Measurements from ENCODE around the gene ZWILCH. TPM values are rescaled to one million over a fixed set of nuclear protein-coding genes. Genes with fewer than 3 reads are reported as not detected.
A peak's percentile ranks its signal among the peaks of the same experiment; 100 is the strongest.

Gene ZWILCH
- total RNA-seq, 1 experiment from 2014 or later, result 50.2 TPM

DNA sequence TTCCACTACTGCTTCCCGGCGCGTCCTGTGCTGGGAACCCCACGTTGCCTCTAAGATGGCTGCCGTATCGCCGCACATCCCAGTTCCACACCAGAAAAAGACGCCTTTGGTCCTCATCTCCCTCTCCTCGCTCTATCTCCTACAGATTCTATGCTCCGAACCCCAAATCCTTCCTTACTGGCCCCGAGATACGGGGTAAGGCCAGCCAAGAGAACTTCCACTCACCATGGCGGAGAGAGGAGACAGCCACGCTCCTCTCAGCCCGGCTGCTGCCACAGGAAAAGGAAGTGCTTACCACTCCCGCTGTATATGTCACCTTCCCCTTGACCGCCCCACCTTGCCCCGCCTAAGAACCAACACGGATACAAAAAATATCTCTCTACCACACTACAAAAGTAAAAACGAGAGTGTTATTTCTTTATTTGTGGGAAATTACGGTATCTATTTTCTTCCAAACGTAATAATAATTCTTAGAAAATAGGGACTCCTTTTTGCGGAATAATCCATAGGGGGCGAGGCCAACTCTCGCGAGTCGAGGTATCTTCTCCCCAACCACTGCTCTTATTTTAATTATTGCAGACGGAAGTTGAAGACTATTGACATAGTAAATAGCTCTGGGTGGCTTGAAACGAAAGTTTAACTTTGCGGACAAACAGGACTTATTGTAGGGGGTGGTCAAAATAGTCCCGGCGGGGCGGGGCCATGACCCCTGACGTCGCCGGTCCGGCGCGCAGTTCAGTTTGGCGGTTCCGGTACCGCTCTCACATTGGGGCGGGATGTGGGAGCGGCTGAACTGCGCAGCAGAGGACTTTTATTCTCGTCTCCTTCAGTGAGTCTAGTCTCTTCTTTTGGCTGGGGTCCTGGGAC is at the start of gene ZWILCH, which contains the start of gene RPL4 (continued):
- TF ChIP-seq, protein P1, sequence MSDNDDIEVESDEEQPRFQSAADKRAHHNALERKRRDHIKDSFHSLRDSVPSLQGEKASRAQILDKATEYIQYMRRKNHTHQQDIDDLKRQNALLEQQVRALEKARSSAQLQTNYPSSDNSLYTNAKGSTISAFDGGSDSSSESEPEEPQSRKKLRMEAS (CRISPR knock-in tag; IDR thresholded peaks at IDR 0.05), result peak; percentile 82
- TF ChIP-seq NR1H2 (CRISPR knock-in tag; IDR thresholded peaks at IDR 0.05) (no peak), NFATC4 (CRISPR knock-in tag; IDR thresholded peaks at IDR 0.05) (peak; percentile 16; the same call in 1 of the 2 replicates), TCF7 (CRISPR knock-in tag; IDR thresholded peaks at IDR 0.05; ENCODE audit: low read depth) (no peak)
- TF ChIP-seq, protein P2, sequence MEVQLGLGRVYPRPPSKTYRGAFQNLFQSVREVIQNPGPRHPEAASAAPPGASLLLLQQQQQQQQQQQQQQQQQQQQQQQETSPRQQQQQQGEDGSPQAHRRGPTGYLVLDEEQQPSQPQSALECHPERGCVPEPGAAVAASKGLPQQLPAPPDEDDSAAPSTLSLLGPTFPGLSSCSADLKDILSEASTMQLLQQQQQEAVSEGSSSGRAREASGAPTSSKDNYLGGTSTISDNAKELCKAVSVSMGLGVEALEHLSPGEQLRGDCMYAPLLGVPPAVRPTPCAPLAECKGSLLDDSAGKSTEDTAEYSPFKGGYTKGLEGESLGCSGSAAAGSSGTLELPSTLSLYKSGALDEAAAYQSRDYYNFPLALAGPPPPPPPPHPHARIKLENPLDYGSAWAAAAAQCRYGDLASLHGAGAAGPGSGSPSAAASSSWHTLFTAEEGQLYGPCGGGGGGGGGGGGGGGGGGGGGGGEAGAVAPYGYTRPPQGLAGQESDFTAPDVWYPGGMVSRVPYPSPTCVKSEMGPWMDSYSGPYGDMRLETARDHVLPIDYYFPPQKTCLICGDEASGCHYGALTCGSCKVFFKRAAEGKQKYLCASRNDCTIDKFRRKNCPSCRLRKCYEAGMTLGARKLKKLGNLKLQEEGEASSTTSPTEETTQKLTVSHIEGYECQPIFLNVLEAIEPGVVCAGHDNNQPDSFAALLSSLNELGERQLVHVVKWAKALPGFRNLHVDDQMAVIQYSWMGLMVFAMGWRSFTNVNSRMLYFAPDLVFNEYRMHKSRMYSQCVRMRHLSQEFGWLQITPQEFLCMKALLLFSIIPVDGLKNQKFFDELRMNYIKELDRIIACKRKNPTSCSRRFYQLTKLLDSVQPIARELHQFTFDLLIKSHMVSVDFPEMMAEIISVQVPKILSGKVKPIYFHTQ (CRISPR knock-in tag; IDR thresholded peaks at IDR 0.05), result peak; percentile 11; the same call in 1 of the 2 replicates

DNA sequence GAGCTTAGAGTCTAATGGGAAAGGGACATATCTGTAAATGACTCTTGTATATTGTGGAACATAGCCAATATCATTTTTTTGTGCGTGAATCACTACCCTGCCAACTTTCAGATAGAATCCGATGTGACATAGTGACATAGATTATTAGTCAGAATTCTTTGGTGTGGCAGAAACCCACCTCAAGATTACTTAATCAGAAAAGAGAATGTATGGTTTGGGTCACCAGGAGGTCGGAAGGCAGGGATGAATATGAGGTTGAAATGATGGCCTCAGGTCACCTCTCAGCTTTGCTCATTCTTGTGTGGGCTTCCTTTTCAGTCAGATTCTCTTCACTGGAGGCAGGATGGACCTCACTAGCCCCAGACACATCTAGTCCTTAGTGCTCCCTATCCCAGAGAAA is 48.9 kb upstream of the ZWILCH start:
- Mint-ChIP-seq H3K36me3 (peaks cover 17% of the 10 kb centered on the region), H3K4me1 (peaks cover 28% of the 10 kb centered on the region), H3K4me3 (no peak overlapping the region), H3K27me3 (ENCODE audit: low read depth) (no peaks in the 10 kb centered on the region; the same call in 1 of the 2 replicates), H3K27ac (0 out of 2 replicates have a peak overlapping the region, but pooled peaks have one; percentile 21), H3K9me3 (no peaks in the 10 kb centered on the region)
- ATAC-seq (no peak), DNase-seq (ENCODE audit: low spot score) (no peak)
- POLR2A ChIA-PET, result no interaction called here
- CTCF ChIA-PET, result interaction anchor here (0.5 kb wide), 1 partner anchor 123 kb away, joined by 4 read pairs; no protein-coding TSS in a partner anchor
- TF ChIP-seq, protein P3, sequence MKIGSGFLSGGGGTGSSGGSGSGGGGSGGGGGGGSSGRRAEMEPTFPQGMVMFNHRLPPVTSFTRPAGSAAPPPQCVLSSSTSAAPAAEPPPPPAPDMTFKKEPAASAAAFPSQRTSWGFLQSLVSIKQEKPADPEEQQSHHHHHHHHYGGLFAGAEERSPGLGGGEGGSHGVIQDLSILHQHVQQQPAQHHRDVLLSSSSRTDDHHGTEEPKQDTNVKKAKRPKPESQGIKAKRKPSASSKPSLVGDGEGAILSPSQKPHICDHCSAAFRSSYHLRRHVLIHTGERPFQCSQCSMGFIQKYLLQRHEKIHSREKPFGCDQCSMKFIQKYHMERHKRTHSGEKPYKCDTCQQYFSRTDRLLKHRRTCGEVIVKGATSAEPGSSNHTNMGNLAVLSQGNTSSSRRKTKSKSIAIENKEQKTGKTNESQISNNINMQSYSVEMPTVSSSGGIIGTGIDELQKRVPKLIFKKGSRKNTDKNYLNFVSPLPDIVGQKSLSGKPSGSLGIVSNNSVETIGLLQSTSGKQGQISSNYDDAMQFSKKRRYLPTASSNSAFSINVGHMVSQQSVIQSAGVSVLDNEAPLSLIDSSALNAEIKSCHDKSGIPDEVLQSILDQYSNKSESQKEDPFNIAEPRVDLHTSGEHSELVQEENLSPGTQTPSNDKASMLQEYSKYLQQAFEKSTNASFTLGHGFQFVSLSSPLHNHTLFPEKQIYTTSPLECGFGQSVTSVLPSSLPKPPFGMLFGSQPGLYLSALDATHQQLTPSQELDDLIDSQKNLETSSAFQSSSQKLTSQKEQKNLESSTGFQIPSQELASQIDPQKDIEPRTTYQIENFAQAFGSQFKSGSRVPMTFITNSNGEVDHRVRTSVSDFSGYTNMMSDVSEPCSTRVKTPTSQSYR (CRISPR knock-in tag; IDR thresholded peaks at IDR 0.05), result no peak
- TF ChIP-seq, protein P4, sequence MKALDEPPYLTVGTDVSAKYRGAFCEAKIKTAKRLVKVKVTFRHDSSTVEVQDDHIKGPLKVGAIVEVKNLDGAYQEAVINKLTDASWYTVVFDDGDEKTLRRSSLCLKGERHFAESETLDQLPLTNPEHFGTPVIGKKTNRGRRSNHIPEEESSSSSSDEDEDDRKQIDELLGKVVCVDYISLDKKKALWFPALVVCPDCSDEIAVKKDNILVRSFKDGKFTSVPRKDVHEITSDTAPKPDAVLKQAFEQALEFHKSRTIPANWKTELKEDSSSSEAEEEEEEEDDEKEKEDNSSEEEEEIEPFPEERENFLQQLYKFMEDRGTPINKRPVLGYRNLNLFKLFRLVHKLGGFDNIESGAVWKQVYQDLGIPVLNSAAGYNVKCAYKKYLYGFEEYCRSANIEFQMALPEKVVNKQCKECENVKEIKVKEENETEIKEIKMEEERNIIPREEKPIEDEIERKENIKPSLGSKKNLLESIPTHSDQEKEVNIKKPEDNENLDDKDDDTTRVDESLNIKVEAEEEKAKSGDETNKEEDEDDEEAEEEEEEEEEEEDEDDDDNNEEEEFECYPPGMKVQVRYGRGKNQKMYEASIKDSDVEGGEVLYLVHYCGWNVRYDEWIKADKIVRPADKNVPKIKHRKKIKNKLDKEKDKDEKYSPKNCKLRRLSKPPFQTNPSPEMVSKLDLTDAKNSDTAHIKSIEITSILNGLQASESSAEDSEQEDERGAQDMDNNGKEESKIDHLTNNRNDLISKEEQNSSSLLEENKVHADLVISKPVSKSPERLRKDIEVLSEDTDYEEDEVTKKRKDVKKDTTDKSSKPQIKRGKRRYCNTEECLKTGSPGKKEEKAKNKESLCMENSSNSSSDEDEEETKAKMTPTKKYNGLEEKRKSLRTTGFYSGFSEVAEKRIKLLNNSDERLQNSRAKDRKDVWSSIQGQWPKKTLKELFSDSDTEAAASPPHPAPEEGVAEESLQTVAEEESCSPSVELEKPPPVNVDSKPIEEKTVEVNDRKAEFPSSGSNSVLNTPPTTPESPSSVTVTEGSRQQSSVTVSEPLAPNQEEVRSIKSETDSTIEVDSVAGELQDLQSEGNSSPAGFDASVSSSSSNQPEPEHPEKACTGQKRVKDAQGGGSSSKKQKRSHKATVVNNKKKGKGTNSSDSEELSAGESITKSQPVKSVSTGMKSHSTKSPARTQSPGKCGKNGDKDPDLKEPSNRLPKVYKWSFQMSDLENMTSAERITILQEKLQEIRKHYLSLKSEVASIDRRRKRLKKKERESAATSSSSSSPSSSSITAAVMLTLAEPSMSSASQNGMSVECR (CRISPR knock-in tag; IDR thresholded peaks at IDR 0.05; ENCODE audit: borderline replicate concordance), result no peak
- TF ChIP-seq, protein P5, sequence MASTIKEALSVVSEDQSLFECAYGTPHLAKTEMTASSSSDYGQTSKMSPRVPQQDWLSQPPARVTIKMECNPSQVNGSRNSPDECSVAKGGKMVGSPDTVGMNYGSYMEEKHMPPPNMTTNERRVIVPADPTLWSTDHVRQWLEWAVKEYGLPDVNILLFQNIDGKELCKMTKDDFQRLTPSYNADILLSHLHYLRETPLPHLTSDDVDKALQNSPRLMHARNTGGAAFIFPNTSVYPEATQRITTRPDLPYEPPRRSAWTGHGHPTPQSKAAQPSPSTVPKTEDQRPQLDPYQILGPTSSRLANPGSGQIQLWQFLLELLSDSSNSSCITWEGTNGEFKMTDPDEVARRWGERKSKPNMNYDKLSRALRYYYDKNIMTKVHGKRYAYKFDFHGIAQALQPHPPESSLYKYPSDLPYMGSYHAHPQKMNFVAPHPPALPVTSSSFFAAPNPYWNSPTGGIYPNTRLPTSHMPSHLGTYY (CRISPR knock-in tag; IDR thresholded peaks at IDR 0.05), result no peak
- TF ChIP-seq NR1H2 (CRISPR knock-in tag; IDR thresholded peaks at IDR 0.05) (no peak), FOXJ3 (CRISPR knock-in tag; IDR thresholded peaks at IDR 0.05; ENCODE audit: borderline replicate concordance) (no peak), ZNF396 (CRISPR knock-in tag; IDR thresholded peaks at IDR 0.05; ENCODE audit: borderline replicate concordance) (no peak)
- TF ChIP-seq, protein P6, sequence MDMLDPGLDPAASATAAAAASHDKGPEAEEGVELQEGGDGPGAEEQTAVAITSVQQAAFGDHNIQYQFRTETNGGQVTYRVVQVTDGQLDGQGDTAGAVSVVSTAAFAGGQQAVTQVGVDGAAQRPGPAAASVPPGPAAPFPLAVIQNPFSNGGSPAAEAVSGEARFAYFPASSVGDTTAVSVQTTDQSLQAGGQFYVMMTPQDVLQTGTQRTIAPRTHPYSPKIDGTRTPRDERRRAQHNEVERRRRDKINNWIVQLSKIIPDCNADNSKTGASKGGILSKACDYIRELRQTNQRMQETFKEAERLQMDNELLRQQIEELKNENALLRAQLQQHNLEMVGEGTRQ (CRISPR knock-in tag; IDR thresholded peaks at IDR 0.05), result no peak
- TF ChIP-seq, protein P7, sequence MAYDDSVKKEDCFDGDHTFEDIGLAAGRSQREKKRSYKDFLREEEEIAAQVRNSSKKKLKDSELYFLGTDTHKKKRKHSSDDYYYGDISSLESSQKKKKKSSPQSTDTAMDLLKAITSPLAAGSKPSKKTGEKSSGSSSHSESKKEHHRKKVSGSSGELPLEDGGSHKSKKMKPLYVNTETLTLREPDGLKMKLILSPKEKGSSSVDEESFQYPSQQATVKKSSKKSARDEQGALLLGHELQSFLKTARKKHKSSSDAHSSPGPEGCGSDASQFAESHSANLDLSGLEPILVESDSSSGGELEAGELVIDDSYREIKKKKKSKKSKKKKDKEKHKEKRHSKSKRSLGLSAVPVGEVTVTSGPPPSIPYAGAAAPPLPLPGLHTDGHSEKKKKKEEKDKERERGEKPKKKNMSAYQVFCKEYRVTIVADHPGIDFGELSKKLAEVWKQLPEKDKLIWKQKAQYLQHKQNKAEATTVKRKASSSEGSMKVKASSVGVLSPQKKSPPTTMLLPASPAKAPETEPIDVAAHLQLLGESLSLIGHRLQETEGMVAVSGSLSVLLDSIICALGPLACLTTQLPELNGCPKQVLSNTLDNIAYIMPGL (CRISPR knock-in tag; IDR thresholded peaks at IDR 0.05), result no peak
- TF ChIP-seq, protein P8, sequence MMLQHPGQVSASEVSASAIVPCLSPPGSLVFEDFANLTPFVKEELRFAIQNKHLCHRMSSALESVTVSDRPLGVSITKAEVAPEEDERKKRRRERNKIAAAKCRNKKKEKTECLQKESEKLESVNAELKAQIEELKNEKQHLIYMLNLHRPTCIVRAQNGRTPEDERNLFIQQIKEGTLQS (CRISPR knock-in tag; conservative IDR thresholded peaks at IDR 0.05), result no peak
- TF ChIP-seq, protein P9, sequence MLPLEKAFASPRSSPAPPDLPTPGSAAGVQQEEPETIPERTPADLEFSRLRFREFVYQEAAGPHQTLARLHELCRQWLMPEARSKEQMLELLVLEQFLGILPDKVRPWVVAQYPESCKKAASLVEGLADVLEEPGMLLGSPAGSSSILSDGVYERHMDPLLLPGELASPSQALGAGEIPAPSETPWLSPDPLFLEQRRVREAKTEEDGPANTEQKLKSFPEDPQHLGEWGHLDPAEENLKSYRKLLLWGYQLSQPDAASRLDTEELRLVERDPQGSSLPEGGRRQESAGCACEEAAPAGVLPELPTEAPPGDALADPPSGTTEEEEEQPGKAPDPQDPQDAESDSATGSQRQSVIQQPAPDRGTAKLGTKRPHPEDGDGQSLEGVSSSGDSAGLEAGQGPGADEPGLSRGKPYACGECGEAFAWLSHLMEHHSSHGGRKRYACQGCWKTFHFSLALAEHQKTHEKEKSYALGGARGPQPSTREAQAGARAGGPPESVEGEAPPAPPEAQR (CRISPR knock-in tag; IDR thresholded peaks at IDR 0.05), result no peak
- TF ChIP-seq, protein P10, sequence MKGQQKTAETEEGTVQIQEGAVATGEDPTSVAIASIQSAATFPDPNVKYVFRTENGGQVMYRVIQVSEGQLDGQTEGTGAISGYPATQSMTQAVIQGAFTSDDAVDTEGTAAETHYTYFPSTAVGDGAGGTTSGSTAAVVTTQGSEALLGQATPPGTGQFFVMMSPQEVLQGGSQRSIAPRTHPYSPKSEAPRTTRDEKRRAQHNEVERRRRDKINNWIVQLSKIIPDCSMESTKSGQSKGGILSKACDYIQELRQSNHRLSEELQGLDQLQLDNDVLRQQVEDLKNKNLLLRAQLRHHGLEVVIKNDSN (CRISPR knock-in tag; IDR thresholded peaks at IDR 0.05), result no peak

Measured in WTC11 (cell line).